ENCODE results near the gene CHST15. TPM values are rescaled to one million over a fixed set of nuclear protein-coding genes. Genes with fewer than 3 reads are reported as not detected.

CHST15 gene
- total and polyA plus RNA-seq, 8 donors, result 2.6 to 30.4 (median 14.6) TPM

DNA sequence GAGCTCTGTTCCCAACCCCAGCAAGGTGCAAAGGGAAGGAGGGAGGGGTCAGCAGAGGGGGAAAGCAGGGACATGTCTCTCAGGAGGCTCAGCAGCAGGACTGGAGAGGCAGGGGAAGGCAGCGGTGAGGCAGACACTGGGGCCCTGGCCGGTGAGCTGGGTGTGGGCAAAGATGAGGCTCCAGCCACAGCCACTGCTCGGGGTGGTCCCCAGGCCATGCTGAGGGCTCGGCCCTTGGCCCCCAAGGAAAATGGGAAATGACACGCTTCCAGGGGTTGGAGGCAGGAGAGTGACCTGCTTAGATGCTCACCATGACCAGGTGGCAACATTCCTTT lies 35.4 kb upstream of the CHST15 start:
- DNase-seq, result no peak
- Histone ChIP-seq H3K36me3 (no peaks in the 10 kb centered on the region), H3K27ac (no peak overlapping the region), H3K27me3 (peaks cover 0 to 1% (median 0%) of the 10 kb centered on the region in 3 donors), H3K9me3 (no peaks in the 10 kb centered on the region), H3K4me1 (no peaks in the 10 kb centered on the region), H3K4me3 (no peak overlapping the region)
- WGBS, 5 donors, result 80 to 94% (median 93%) methylated on average over 4 to 5 of the region's 5 CpGs
- TF ChIP-seq EP300 (IDR thresholded peaks at IDR 0.05) (no peak), POLR2A (IDR thresholded peaks at IDR 0.05) (no peak), POLR2AphosphoS5 (IDR thresholded peaks at IDR 0.05) (no peak)
- TF ChIP-seq, protein P1, sequence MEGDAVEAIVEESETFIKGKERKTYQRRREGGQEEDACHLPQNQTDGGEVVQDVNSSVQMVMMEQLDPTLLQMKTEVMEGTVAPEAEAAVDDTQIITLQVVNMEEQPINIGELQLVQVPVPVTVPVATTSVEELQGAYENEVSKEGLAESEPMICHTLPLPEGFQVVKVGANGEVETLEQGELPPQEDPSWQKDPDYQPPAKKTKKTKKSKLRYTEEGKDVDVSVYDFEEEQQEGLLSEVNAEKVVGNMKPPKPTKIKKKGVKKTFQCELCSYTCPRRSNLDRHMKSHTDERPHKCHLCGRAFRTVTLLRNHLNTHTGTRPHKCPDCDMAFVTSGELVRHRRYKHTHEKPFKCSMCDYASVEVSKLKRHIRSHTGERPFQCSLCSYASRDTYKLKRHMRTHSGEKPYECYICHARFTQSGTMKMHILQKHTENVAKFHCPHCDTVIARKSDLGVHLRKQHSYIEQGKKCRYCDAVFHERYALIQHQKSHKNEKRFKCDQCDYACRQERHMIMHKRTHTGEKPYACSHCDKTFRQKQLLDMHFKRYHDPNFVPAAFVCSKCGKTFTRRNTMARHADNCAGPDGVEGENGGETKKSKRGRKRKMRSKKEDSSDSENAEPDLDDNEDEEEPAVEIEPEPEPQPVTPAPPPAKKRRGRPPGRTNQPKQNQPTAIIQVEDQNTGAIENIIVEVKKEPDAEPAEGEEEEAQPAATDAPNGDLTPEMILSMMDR (IDR thresholded peaks at IDR 0.05), result no peak
- intact Hi-C loops (cut with DNase I; ENCODE audit: low total_unique reads), result no loop called here

DNA sequence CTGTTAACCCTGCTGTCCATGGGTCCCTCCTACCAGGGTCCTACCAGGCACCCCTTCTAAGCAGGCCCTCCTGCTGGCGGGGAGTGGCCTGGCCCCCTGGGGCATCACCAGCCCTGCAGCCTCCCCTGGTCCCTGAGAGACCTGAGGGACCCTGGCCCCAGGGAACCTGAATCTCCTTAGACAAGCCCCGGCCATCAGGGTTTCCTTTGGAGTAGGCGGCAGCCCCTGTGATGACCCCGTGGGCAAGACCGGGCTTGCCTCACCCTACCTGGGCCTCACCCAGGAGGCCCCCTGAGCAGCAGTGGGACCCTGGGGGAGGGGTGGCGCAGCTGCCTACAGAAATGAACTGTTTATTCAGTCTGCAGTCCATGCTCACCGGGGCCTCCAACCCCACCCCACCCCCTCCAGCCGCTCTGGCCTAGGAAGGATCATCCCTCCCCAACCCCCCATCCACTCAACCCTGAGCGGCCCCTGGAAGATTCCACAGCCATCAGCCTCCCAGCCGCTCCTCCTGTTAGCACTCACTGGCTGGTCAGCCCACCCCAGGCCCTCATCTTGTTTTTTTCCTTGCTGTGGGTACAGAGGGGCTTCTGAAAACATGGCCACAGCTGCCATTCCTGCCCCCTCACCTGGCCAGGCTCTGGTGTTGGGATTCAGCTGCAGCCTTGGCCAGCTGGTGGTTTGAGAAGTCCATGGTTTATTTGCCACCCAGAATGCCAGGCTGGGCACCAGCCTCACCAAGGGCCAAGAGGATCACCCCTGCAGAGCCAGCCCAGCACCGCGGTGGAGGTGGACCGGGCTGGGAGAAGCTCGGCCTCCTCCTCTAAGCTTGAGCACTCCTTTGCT lies 34.8 kb upstream of the CHST15 start:
- intact Hi-C loops (cut with DNase I; ENCODE audit: low total_unique reads), result no loop called here
- H3K36me3 ChIP-seq, result no peaks in the 10 kb centered on the region
- TF ChIP-seq, protein P1 (IDR thresholded peaks at IDR 0.05), result no peak
- TF ChIP-seq EP300 (IDR thresholded peaks at IDR 0.05), result no peak
- no peak for TF ChIP-seq POLR2AphosphoS5 (IDR thresholded peaks at IDR 0.05)
- no peak for TF ChIP-seq POLR2A (IDR thresholded peaks at IDR 0.05)

DNA sequence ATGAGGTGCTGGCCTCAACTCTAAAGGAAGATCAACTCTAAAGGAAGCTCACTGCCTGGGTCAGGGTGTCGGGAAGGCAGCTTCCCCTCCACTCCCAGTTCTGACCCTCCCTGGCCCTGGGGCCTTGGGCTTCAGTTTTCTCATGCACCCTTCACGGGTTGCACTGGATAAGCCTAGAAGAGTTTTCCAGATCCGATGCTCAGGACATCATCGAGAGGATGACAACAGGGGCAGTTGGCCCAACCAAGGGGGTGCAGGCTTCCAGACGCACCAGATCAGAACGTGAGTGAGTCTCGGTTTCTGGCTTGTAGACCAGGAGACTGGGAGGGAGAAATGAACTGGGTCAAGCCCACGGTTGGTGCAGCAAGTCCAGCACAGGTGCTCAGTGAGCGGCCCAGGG lies 34.2 kb upstream of the CHST15 start:
- intact Hi-C loops (cut with DNase I; ENCODE audit: low total_unique reads), result no loop called here
- Histone ChIP-seq H3K4me1 (no peaks in the 10 kb centered on the region), H3K9me3 (no peaks in the 10 kb centered on the region), H3K4me3 (no peak overlapping the region), H3K36me3 (no peaks in the 10 kb centered on the region), H3K27me3 (no peaks in the 10 kb centered on the region), H3K27ac (no peak overlapping the region)
- TF ChIP-seq POLR2AphosphoS5 (IDR thresholded peaks at IDR 0.05) (no peak), POLR2A (IDR thresholded peaks at IDR 0.05) (no peak), EP300 (IDR thresholded peaks at IDR 0.05) (no peak)
- TF ChIP-seq, protein P1 (IDR thresholded peaks at IDR 0.05), result no peak
- WGBS, 5 donors, result 73 to 98% (median 94%) methylated on average over 8 to 9 of the region's 9 CpGs
- no peak for DNase-seq

More for the DNA sequence above, 34.8 kb upstream of the CHST15 start:
- no peak overlapping the region for H3K27ac ChIP-seq
- no peak overlapping the region for H3K4me3 ChIP-seq
- 79 to 93% (median 84%) methylated on average over 8 to 14 of the region's 14 CpGs for WGBS, 5 donors
- no peaks in the 10 kb centered on the region for H3K9me3 ChIP-seq
- H3K27me3 ChIP-seq, result no peaks in the 10 kb centered on the region
- no peak for DNase-seq
- no peaks in the 10 kb centered on the region for H3K4me1 ChIP-seq

DNA sequence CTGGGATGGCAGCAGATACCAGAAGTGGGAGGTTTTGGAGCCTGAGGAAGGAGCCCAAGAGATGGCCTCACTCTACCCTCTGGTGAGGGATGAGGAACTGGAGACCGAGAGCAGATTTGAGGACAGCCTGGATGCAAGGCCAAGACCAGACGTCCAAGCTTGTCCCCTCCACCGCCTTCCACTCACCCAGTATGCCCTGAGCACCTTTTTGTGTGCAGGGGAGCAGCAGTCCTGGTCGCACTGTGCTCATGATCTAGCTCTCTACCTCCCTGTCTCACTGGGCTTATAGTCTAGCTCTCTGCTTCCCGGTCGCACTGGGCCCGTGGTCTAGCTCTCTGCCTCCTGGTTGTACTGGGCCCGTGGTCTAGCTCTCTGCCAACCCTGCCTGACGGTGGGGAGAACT lies 33.6 kb upstream of the CHST15 start:
- no peak overlapping the region for H3K27ac ChIP-seq
- H3K4me3 ChIP-seq, result no peak overlapping the region
- WGBS, 5 donors, result 84 to 97% (median 91%) methylated on average over 9 of the region's 9 CpGs
- TF ChIP-seq POLR2A (IDR thresholded peaks at IDR 0.05), result no peak
- TF ChIP-seq POLR2AphosphoS5 (IDR thresholded peaks at IDR 0.05), result no peak
- TF ChIP-seq EP300 (IDR thresholded peaks at IDR 0.05), result no peak
- intact Hi-C loops (cut with DNase I; ENCODE audit: low total_unique reads), result no loop called here
- no peaks in the 10 kb centered on the region for H3K4me1 ChIP-seq
- H3K9me3 ChIP-seq, result no peaks in the 10 kb centered on the region
- DNase-seq, result no peak
- no peaks in the 10 kb centered on the region for H3K27me3 ChIP-seq
- H3K36me3 ChIP-seq, result no peaks in the 10 kb centered on the region
